HG03571 (cell line): Measurements from ENCODE around the gene TSKU.
"Not testable (repeated sequence)": the region's sequence is repeated elsewhere in the genome, so short reads cannot be mapped to it uniquely, and the experiment has no call there.

Experiments
- ATAC-seq: cut with Tn5 transposase; IDR thresholded peaks from one replicate; pipeline ENCODE4 v1.9.1; 2021; ENCODE audit not compliant: unreplicated experiment

Gene TSKU

GRCh38 chr11:76800466-76801200 lies 17.5 kb downstream of the TSKU start:
- ATAC-seq, result no peak

- ATAC-seq, result no peak
These were observed 18.1 kb downstream of the TSKU start for GRCh38 chr11:76801225-76801624.

GRCh38 chr11:76801736-76802135 lies 18.6 kb downstream of the TSKU start:
- ATAC-seq, result no peak

GRCh38 chr11:76802151-76802550 lies 19.0 kb downstream of the TSKU start:
- no peak for ATAC-seq

- ATAC-seq, result no peak
These were observed 19.5 kb downstream of the TSKU start for GRCh38 chr11:76802621-76803020.

GRCh38 chr11:76803023-76803422 lies 19.9 kb downstream of the TSKU start:
- ATAC-seq, result no peak

- no peak for ATAC-seq
These were observed 20.9 kb downstream of the TSKU start for GRCh38 chr11:76803811-76804600.

GRCh38 chr11:76805206-76805913 lies 22.2 kb downstream of the TSKU start:
- ATAC-seq, result no peak

GRCh38 chr11:76806131-76806530 lies 23.0 kb downstream of the TSKU start:
- no peak for ATAC-seq

- ATAC-seq, result no peak
These were observed 23.6 kb downstream of the TSKU start for GRCh38 chr11:76806608-76807205.

- ATAC-seq, result no peak
These were observed 24.2 kb downstream of the TSKU start for GRCh38 chr11:76807206-76807875.

- no peak for ATAC-seq
These were observed 25.0 kb downstream of the TSKU start for GRCh38 chr11:76808171-76808570.

GRCh38 chr11:76808996-76809395 lies 25.8 kb downstream of the TSKU start:
- ATAC-seq, result no peak

- ATAC-seq, result no peak
These were observed 27.1 kb downstream of the TSKU start for GRCh38 chr11:76810151-76810853.

GRCh38 chr11:76811259-76811658 lies 28.1 kb downstream of the TSKU start:
- ATAC-seq, result no peak

- no peak for ATAC-seq
These were observed 31.3 kb downstream of the TSKU start for GRCh38 chr11:76814414-76814813.

GRCh38 chr11:76815678-76816077 lies 32.5 kb downstream of the TSKU start:
- not testable (repeated sequence) for ATAC-seq

- no peak for ATAC-seq
These were observed 37.0 kb downstream of the TSKU start for GRCh38 chr11:76820184-76820566.

GRCh38 chr11:76821396-76821795 lies 38.2 kb downstream of the TSKU start:
- ATAC-seq, result not testable (repeated sequence)

- ATAC-seq, result no peak
These were observed 39.2 kb downstream of the TSKU start for GRCh38 chr11:76822406-76822805.
